ENCODE data around the gene APBA1. TPM values are rescaled to one million over a fixed set of nuclear protein-coding genes. Genes with fewer than 3 reads are reported as not detected.
"Not testable (repeated sequence)": the region's sequence is repeated elsewhere in the genome, so short reads cannot be mapped to it uniquely, and the experiment has no call there.

The APBA1 gene
- polyA plus RNA-seq, 3 donors: 13.8 to 17.6 (median 15.3) TPM

- peak in 2 of 3 donors; percentile 43 to 60 for DNase-seq (ENCODE audit: low read depth in 3 of 3, low spot score in 2 of 3)
These were observed 250.0 kb downstream of the APBA1 start for GRCh38 chr9:69421908-69422801.

GRCh38 chr9:69420611-69421270 lies 251.4 kb downstream of the APBA1 start:
- DNase-seq (ENCODE audit: low read depth in 3 of 3, low spot score in 2 of 3): no peak

GRCh38 chr9:69412741-69413150 lies 259.4 kb downstream of the APBA1 start:
- peak; percentile 39 to 63 (median 61) for DNase-seq (ENCODE audit: low read depth in 3 of 3, low spot score in 2 of 3)

GRCh38 chr9:69411931-69412740 lies 260.0 kb downstream of the APBA1 start:
- no peak for DNase-seq (ENCODE audit: low read depth in 3 of 3, low spot score in 2 of 3)

GRCh38 chr9:69411246-69411645 lies 260.9 kb downstream of the APBA1 start:
- no peak for DNase-seq (ENCODE audit: low read depth in 3 of 3, low spot score in 2 of 3)

GRCh38 chr9:69409936-69410335 lies 262.2 kb downstream of the APBA1 start:
- not testable (repeated sequence) for DNase-seq (ENCODE audit: low read depth in 3 of 3, low spot score in 2 of 3)

- no peak for DNase-seq (ENCODE audit: low read depth in 3 of 3, low spot score in 2 of 3)
These were observed 271.7 kb downstream of the APBA1 start for GRCh38 chr9:69400470-69400869.

- no peak for DNase-seq (ENCODE audit: low read depth in 3 of 3, low spot score in 2 of 3)
These were observed 274.6 kb downstream of the APBA1 start for GRCh38 chr9:69397384-69398214.

GRCh38 chr9:69396759-69397158 lies 275.4 kb downstream of the APBA1 start:
- no peak for DNase-seq (ENCODE audit: low read depth in 3 of 3, low spot score in 2 of 3)

- no peak for DNase-seq (ENCODE audit: low read depth in 3 of 3, low spot score in 2 of 3)
These were observed 276.5 kb downstream of the APBA1 start for GRCh38 chr9:69395718-69396117.

- DNase-seq (ENCODE audit: low read depth in 3 of 3, low spot score in 2 of 3): no peak
These were observed 278.7 kb downstream of the APBA1 start for GRCh38 chr9:69393425-69393824.

GRCh38 chr9:69392826-69393225 lies 279.3 kb downstream of the APBA1 start:
- no peak for DNase-seq (ENCODE audit: low read depth in 3 of 3, low spot score in 2 of 3)

GRCh38 chr9:69391946-69392345 lies 280.2 kb downstream of the APBA1 start:
- DNase-seq (ENCODE audit: low read depth in 3 of 3, low spot score in 2 of 3): no peak

- no peak for DNase-seq (ENCODE audit: low read depth in 3 of 3, low spot score in 2 of 3)
These were observed 280.7 kb downstream of the APBA1 start for GRCh38 chr9:69391487-69391886.

- DNase-seq (ENCODE audit: low read depth in 3 of 3, low spot score in 2 of 3): no peak
These were observed 282.7 kb downstream of the APBA1 start for GRCh38 chr9:69389437-69389995.

- no peak for DNase-seq (ENCODE audit: low read depth in 3 of 3, low spot score in 2 of 3)
These were observed 283.6 kb downstream of the APBA1 start for GRCh38 chr9:69388596-69388995.

- DNase-seq (ENCODE audit: low read depth in 3 of 3, low spot score in 2 of 3): no peak
These were observed 285.5 kb downstream of the APBA1 start for GRCh38 chr9:69386651-69387050.

GRCh38 chr9:69385581-69386033 lies 286.6 kb downstream of the APBA1 start:
- no peak for DNase-seq (ENCODE audit: low read depth in 3 of 3, low spot score in 2 of 3)

GRCh38 chr9:69382135-69382534 lies 290.0 kb downstream of the APBA1 start:
- no peak for DNase-seq (ENCODE audit: low read depth in 3 of 3, low spot score in 2 of 3)

- no peak for DNase-seq (ENCODE audit: low read depth in 3 of 3, low spot score in 2 of 3)
These were observed 291.4 kb downstream of the APBA1 start for GRCh38 chr9:69380811-69381210.

All from right renal cortex interstitium (tissue), 3 donors.